Suprapubic skin (tissue), 3 donors: ENCODE data around the gene HDAC2.

Experiments
- EP300 ChIP-seq: sonication (generic); formaldehyde crosslinking; IDR thresholded peaks from one replicate; pipeline ENCODE4 v1.6.1; 2017; ENCODE audit warnings: antibody characterized with exemption
- TF ChIP-seq, protein P1 (sequence below), 2 donors: fragments of 200-600 bp in 1 of 2; fragments of 450-650 bp in 1 of 2; sonication (generic) in 1 of 2; IDR thresholded peaks; one replicate each; pipeline ENCODE4 v1.5.1; 2016 to 2019; ENCODE audit warnings: antibody characterized with exemption in 2 of 2, mild to moderate bottlenecking in 1 of 2, moderate library complexity in 1 of 2

- TF ChIP-seq, protein P1, sequence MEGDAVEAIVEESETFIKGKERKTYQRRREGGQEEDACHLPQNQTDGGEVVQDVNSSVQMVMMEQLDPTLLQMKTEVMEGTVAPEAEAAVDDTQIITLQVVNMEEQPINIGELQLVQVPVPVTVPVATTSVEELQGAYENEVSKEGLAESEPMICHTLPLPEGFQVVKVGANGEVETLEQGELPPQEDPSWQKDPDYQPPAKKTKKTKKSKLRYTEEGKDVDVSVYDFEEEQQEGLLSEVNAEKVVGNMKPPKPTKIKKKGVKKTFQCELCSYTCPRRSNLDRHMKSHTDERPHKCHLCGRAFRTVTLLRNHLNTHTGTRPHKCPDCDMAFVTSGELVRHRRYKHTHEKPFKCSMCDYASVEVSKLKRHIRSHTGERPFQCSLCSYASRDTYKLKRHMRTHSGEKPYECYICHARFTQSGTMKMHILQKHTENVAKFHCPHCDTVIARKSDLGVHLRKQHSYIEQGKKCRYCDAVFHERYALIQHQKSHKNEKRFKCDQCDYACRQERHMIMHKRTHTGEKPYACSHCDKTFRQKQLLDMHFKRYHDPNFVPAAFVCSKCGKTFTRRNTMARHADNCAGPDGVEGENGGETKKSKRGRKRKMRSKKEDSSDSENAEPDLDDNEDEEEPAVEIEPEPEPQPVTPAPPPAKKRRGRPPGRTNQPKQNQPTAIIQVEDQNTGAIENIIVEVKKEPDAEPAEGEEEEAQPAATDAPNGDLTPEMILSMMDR (IDR thresholded peaks at IDR 0.05) = no peak
- no peak for TF ChIP-seq EP300
Observed at GRCh38 chr6:113999284-113999683, 28.3 kb upstream of the HDAC2 start.
